HepG2 (cell line): ENCODE data around the gene PRM3. TPM values are rescaled to one million over a fixed set of nuclear protein-coding genes. Genes with fewer than 3 reads are reported as not detected.
A peak's percentile ranks its signal among the peaks of the same experiment; 100 is the strongest.

Source experiments
- AHR ChIP-seq: IDR thresholded peaks from 2 replicates; pipeline ENCODE4 v1.6.1; 2018; ENCODE audit warnings: missing genetic modification reagents, missing compliant biosample characterization
- HOXA7 ChIP-seq: sonication (generic); formaldehyde crosslinking; IDR thresholded peaks from 2 replicates; pipeline ENCODE4 v1.8.1; 2022; ENCODE audit warnings: mild to moderate bottlenecking, missing genetic modification reagents, moderate library complexity
- MAZ ChIP-seq, 2 experiments: sonication (generic) in 1 of 2; formaldehyde crosslinking in 1 of 2; IDR thresholded peaks; 2 replicates each; pipeline versions ENCODE4 v1.5.0 to v1.6.1; 2012 to 2020; ENCODE audit warnings: low read depth in 2 of 2, mild to moderate bottlenecking in 2 of 2, borderline replicate concordance in 1 of 2, improper control_type of control experiment in 1 of 2, low read length in 1 of 2, missing genetic modification reagents in 1 of 2, moderate library complexity in 1 of 2
- NFE2L1 ChIP-seq: sonication (generic); formaldehyde crosslinking; IDR thresholded peaks from 2 replicates; pipeline ENCODE4 v1.4.0; 2020; ENCODE audit warnings: missing genetic modification reagents, mild to moderate bottlenecking, borderline replicate concordance
- NFYB ChIP-seq: sonication (generic); formaldehyde crosslinking; IDR thresholded peaks from 2 replicates; pipeline ENCODE4 v1.4.0; 2020; ENCODE audit warnings: missing genetic modification reagents
- PHF20 ChIP-seq: sonication (generic); formaldehyde crosslinking; IDR thresholded peaks from 2 replicates; pipeline ENCODE4 v1.5.0; 2020; ENCODE audit warnings: mild to moderate bottlenecking, missing genetic modification reagents
- PRPF4 ChIP-seq: fragments of 200-400 bp; formaldehyde crosslinking; IDR thresholded peaks from 2 replicates; pipeline ENCODE4 v1.6.1; 2016; ENCODE audit warnings: low read length, low read depth; ENCODE audit not compliant: poor library complexity, severe bottlenecking
- RCOR2 ChIP-seq: IDR thresholded peaks from 2 replicates; pipeline ENCODE4 v1.6.1; 2016; ENCODE audit warnings: missing biosample characterization, missing genetic modification reagents
- RFXAP ChIP-seq: sonication (generic); formaldehyde crosslinking; IDR thresholded peaks from 2 replicates; pipeline ENCODE4 v1.4.0; 2020; ENCODE audit warnings: missing genetic modification reagents, borderline replicate concordance
- SMARCC2 ChIP-seq: fragments of 450-650 bp; IDR thresholded peaks from 2 replicates; pipeline ENCODE4 v1.6.1; 2017; ENCODE audit warnings: antibody characterized with exemption, mild to moderate bottlenecking
- SNRNP70 ChIP-seq: fragments of 200-400 bp; formaldehyde crosslinking; IDR thresholded peaks from 2 replicates; pipeline ENCODE4 v1.6.1; 2017; ENCODE audit warnings: mild to moderate bottlenecking, low read depth, low read length, moderate library complexity
- SP2 ChIP-seq: sonication (generic); formaldehyde crosslinking; IDR thresholded peaks from 2 replicates; pipeline ENCODE4 v1.5.1; 2020; ENCODE audit warnings: mild to moderate bottlenecking, missing genetic modification reagents
- ZBTB21 ChIP-seq: sonication (generic); formaldehyde crosslinking; IDR thresholded peaks from 2 replicates; pipeline ENCODE4 v1.4.0; 2020; ENCODE audit warnings: missing genetic modification reagents
- ZBTB7A ChIP-seq: sonication (generic); formaldehyde crosslinking; IDR thresholded peaks from 2 replicates; pipeline ENCODE4 v1.8.0; 2022; ENCODE audit warnings: mild to moderate bottlenecking, missing genetic modification reagents
- ZKSCAN8 ChIP-seq: IDR thresholded peaks from 2 replicates; pipeline ENCODE4 v1.6.1; 2016; ENCODE audit warnings: borderline replicate concordance, missing genetic modification reagents, missing compliant biosample characterization
- ZNF264 ChIP-seq: sonication (generic); formaldehyde crosslinking; IDR thresholded peaks from 2 replicates; pipeline ENCODE4 v1.4.0; 2020; ENCODE audit warnings: missing genetic modification reagents
- ZNF83 ChIP-seq: sonication (generic); formaldehyde crosslinking; IDR thresholded peaks from 2 replicates; pipeline ENCODE4 v1.4.0; 2020; ENCODE audit warnings: missing genetic modification reagents, mild to moderate bottlenecking, borderline replicate concordance
- polyA plus RNA-seq, 8 experiments: library from polyadenylated mRNA; depleted of rRNA in 3 of 8; stranded (reverse) in 7 of 8; unstranded in 1 of 8; fragments of >200 nt; fragmentation: Illumina TruSeq in 4 of 8; extraction: Trizol in 4 of 8; gene quantifications; 2 replicates each; pipeline versions ENCODE4 v1.2.1 to v1.2.3, GENCODE V29; 2011 to 2016; ENCODE audit warnings: low read depth in 4 of 8, missing spikeins in 1 of 8, mixed read lengths in 1 of 8; ENCODE audit not compliant: insufficient read depth in 1 of 8
- total RNA-seq, 5 experiments: library from RNA; depleted of rRNA; stranded (reverse); fragments of >200 nt; fragmentation: Illumina TruSeq; extraction: Trizol; gene quantifications; 2 replicates each; pipeline ENCODE4 v1.2.3, GENCODE V29; 2016; ENCODE audit warnings: low read depth in 1 of 5
- TF ChIP-seq, protein P1 (sequence below): IDR thresholded peaks from 2 replicates; pipeline ENCODE4 v1.6.1; 2012; ENCODE audit warnings: inconsistent platforms
- TF ChIP-seq, protein P2 (sequence below): fragments of 450-650 bp; IDR thresholded peaks from 2 replicates; pipeline ENCODE4 v1.6.1; 2017
- TF ChIP-seq, protein P3 (sequence below): sonication (generic); formaldehyde crosslinking; IDR thresholded peaks from 2 replicates; pipeline ENCODE4 v1.4.0; 2020; ENCODE audit warnings: mild to moderate bottlenecking, missing genetic modification reagents
- TF ChIP-seq, protein P4 (sequence below): sonication (generic); formaldehyde crosslinking; IDR thresholded peaks from 2 replicates; pipeline ENCODE4 v1.9.0; 2021; ENCODE audit warnings: missing genetic modification reagents, borderline replicate concordance
- TF ChIP-seq, protein P5 (sequence below): sonication (generic); formaldehyde crosslinking; IDR thresholded peaks from 2 replicates; pipeline ENCODE4 v1.9.0; 2021; ENCODE audit warnings: missing genetic modification reagents, borderline replicate concordance

PRM3 gene
- total and polyA plus RNA-seq, 2 of the 13 experiments (the other 11 are each of a cell fraction or from before 2014, with no cell fraction given): not detected

DNA sequence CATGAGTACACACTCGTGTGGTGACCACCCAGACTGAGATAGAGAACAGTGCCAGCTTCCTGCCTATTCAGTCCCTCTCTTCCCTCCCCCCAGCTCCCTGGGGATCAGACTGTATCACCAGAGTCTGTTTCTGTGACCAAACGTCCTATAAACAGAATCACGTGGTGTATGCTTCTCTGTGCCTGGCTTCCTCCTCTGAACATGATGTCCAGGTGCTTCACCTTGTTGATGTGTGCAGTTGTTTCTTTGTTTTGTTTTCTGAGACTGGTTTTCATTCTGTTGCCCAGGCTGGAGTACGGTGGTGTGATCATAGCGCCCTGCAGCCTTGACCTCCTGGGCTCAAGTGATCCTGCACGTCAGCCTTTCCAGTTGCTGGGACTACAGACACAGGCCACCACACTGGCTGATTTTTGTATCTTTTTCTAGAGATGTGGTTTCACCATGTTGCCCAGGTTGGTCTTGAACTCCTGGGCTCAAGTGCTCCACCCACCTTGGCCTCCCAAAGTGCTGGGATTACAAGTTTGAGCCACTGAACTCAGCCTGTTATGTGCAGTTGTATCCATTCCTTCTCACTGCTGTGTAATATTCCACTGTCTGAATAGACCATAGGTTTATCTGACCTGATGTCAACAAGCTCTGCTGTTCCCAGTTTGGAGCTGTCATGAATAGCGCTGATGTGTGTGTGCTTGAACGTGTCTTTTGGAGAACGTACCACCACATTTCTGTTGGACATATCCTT is 36.6 kb upstream of the PRM3 start (continued):
- no peak for TF ChIP-seq SMARCC2
- 0 out of 2 replicates have a peak, but pooled peaks have one; percentile 70 for TF ChIP-seq ZNF264
- TF ChIP-seq AHR (CRISPR knock-in tag): no peak
- TF ChIP-seq MAZ (IDR thresholded peaks at IDR 0.05; ENCODE audit: borderline replicate concordance, low read depth, low read length): peak; percentile 53; the same call in 1 of the 2 replicates
- TF ChIP-seq MAZ (CRISPR knock-in tag; IDR thresholded peaks at IDR 0.05; ENCODE audit: low read depth): no peak
- TF ChIP-seq, protein P1, sequence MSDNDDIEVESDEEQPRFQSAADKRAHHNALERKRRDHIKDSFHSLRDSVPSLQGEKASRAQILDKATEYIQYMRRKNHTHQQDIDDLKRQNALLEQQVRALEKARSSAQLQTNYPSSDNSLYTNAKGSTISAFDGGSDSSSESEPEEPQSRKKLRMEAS: peak; percentile 76
- TF ChIP-seq PRPF4: no peak
- TF ChIP-seq ZBTB21 (CRISPR knock-in tag): no peak
- TF ChIP-seq SNRNP70: no peak
- TF ChIP-seq ZNF83: peak; percentile 17; the same call in 1 of the 2 replicates
- TF ChIP-seq, protein P2, sequence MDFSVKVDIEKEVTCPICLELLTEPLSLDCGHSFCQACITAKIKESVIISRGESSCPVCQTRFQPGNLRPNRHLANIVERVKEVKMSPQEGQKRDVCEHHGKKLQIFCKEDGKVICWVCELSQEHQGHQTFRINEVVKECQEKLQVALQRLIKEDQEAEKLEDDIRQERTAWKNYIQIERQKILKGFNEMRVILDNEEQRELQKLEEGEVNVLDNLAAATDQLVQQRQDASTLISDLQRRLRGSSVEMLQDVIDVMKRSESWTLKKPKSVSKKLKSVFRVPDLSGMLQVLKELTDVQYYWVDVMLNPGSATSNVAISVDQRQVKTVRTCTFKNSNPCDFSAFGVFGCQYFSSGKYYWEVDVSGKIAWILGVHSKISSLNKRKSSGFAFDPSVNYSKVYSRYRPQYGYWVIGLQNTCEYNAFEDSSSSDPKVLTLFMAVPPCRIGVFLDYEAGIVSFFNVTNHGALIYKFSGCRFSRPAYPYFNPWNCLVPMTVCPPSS: no peak
- no peak for TF ChIP-seq NFYB
- peak; percentile 85; the same call in 1 of the 2 replicates for TF ChIP-seq ZKSCAN8
- TF ChIP-seq, protein P3, sequence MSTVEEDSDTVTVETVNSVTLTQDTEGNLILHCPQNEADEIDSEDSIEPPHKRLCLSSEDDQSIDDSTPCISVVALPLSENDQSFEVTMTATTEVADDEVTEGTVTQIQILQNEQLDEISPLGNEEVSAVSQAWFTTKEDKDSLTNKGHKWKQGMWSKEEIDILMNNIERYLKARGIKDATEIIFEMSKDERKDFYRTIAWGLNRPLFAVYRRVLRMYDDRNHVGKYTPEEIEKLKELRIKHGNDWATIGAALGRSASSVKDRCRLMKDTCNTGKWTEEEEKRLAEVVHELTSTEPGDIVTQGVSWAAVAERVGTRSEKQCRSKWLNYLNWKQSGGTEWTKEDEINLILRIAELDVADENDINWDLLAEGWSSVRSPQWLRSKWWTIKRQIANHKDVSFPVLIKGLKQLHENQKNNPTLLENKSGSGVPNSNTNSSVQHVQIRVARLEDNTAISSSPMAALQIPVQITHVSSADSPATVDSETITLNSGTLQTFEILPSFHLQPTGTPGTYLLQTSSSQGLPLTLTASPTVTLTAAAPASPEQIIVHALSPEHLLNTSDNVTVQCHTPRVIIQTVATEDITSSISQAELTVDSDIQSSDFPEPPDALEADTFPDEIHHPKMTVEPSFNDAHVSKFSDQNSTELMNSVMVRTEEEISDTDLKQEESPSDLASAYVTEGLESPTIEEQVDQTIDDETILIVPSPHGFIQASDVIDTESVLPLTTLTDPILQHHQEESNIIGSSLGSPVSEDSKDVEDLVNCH (CRISPR knock-in tag): no peak
- TF ChIP-seq ZBTB7A: peak; percentile 77; the same call in 1 of the 2 replicates
- TF ChIP-seq PHF20 (CRISPR knock-in tag): peak; percentile 50; the same call in 1 of the 2 replicates
- TF ChIP-seq, protein P4, sequence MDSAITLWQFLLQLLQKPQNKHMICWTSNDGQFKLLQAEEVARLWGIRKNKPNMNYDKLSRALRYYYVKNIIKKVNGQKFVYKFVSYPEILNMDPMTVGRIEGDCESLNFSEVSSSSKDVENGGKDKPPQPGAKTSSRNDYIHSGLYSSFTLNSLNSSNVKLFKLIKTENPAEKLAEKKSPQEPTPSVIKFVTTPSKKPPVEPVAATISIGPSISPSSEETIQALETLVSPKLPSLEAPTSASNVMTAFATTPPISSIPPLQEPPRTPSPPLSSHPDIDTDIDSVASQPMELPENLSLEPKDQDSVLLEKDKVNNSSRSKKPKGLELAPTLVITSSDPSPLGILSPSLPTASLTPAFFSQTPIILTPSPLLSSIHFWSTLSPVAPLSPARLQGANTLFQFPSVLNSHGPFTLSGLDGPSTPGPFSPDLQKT: no peak
- TF ChIP-seq RFXAP (CRISPR knock-in tag): no peak
- no peak for TF ChIP-seq NFE2L1 (CRISPR knock-in tag)
- TF ChIP-seq SP2 (CRISPR knock-in tag): no peak; the same call in 1 of the 2 replicates
- TF ChIP-seq RCOR2 (CRISPR knock-in tag): peak; percentile 97
- TF ChIP-seq, protein P5, sequence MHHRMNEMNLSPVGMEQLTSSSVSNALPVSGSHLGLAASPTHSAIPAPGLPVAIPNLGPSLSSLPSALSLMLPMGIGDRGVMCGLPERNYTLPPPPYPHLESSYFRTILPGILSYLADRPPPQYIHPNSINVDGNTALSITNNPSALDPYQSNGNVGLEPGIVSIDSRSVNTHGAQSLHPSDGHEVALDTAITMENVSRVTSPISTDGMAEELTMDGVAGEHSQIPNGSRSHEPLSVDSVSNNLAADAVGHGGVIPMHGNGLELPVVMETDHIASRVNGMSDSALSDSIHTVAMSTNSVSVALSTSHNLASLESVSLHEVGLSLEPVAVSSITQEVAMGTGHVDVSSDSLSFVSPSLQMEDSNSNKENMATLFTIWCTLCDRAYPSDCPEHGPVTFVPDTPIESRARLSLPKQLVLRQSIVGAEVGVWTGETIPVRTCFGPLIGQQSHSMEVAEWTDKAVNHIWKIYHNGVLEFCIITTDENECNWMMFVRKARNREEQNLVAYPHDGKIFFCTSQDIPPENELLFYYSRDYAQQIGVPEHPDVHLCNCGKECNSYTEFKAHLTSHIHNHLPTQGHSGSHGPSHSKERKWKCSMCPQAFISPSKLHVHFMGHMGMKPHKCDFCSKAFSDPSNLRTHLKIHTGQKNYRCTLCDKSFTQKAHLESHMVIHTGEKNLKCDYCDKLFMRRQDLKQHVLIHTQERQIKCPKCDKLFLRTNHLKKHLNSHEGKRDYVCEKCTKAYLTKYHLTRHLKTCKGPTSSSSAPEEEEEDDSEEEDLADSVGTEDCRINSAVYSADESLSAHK: no peak
- no peak for TF ChIP-seq HOXA7
